Ovary (tissue), 9 donors: ENCODE data around the gene TEX44. TPM values are rescaled to one million over a fixed set of nuclear protein-coding genes. Genes with fewer than 3 reads are reported as not detected.

Experiments used
- DNase-seq, 5 donors: peaks; one replicate each; pipeline ENCODE4 v3.0.0-alpha.2; 2019 to 2020
- H3K27ac ChIP-seq, 2 donors: fragments of 200-600 bp; one replicate each; pipeline versions ENCODE4 v1.5.1 to v1.8.0; 2019 to 2022
- H3K27me3 ChIP-seq: fragments of 200-600 bp; one replicate; pipeline ENCODE4 v1.8.0; 2022
- H3K36me3 ChIP-seq: fragments of 200-600 bp; sonication (generic); one replicate; pipeline ENCODE4 v1.5.1; 2019
- H3K4me1 ChIP-seq: one replicate; pipeline ENCODE4 v1.8.1; 2013; ENCODE audit warnings: mild to moderate bottlenecking, moderate library complexity; ENCODE audit not compliant: insufficient read depth
- H3K4me3 ChIP-seq: fragments of 200-600 bp; sonication (generic); one replicate; pipeline ENCODE4 v1.5.1; 2017
- H3K9me3 ChIP-seq, 2 donors: fragments of 200-600 bp in 1 of 2; sonication (generic) in 1 of 2; one replicate each; pipeline versions ENCODE4 v1.5.1 to v1.8.1; 2013 to 2019; ENCODE audit warnings: mild to moderate bottlenecking in 1 of 2, moderate library complexity in 1 of 2
- CTCF ChIP-seq, 3 donors: fragments of 450-650 bp in 2 of 3; fragments of 200-600 bp in 1 of 3; IDR thresholded peaks; one replicate each; pipeline versions ENCODE4 v1.5.1 to v1.8.0; 2016 to 2022; ENCODE audit warnings: antibody characterized with exemption in 3 of 3, mild to moderate bottlenecking in 1 of 3
- EP300 ChIP-seq: sonication (generic); formaldehyde crosslinking; IDR thresholded peaks from one replicate; pipeline ENCODE4 v1.6.1; 2017; ENCODE audit warnings: antibody characterized with exemption
- POLR2A ChIP-seq: fragments of 450-650 bp; IDR thresholded peaks from one replicate; pipeline ENCODE4 v1.6.1; 2017; ENCODE audit warnings: antibody characterized with exemption, mild to moderate bottlenecking, moderate library complexity
- WGBS, 3 donors: extraction: QIAGEN DNeasy Blood & Tissue Kit in 1 of 3; methylation state at CpG; one replicate each; pipeline versions ENCODE4 v1.1.5 to v1.1.7; 2013 to 2017; 5-methylcytosine and 5-hydroxymethylcytosine counted together
- intact Hi-C, 4 donors: fragments of 100-400 bp; cut with DNase I; formaldehyde crosslinking; loops; one replicate each; pipeline versions ENCODE4 v1.11.0 to v1.15.1; 2022 to 2023
- polyA plus RNA-seq, 2 donors: library from polyadenylated mRNA; stranded (reverse); fragments of 200-250 nt in 1 of 2; fragments of 350-450 nt in 1 of 2; fragmentation: Illumina TruSeq in 1 of 2; extraction: RNeasy Lipid Tissue Mini Kit (QIAGEN cat#74804) in 1 of 2; gene quantifications; one replicate each; pipeline ENCODE4 v1.2.3, GENCODE V29; 2013 to 2014
- total RNA-seq, 7 donors: library from RNA; depleted of rRNA in 2 of 7; stranded (reverse); fragments of >200 nt in 2 of 7; fragmentation: NEBNext Ultra II Directional in 3 of 7; extraction: Animal tissue kit (Norgen Biotek cat#: 25700) in 3 of 7; gene quantifications; one replicate each; pipeline versions ENCODE4 v1.1.0 to v1.2.4, GENCODE V29; 2016 to 2023
- donor health status: DM: no; HTN: no; CAD: no; lungs with moderate emphysema.
- donor health status: DM: no; HTN: no; CAD: no.
- donor health status: Bipolar disorder and iron deficiency.
- donor health status: DM: yes; HTN: yes; CAD: no.
- donor health status: DM: no; HTN: no; CAD: no.
- donor health status: DM: yes; HTN: yes; CAD: no.

Gene TEX44
- total and polyA plus RNA-seq, 9 donors = not detected

GRCh38 chr2:231548752-231549151 lies 43.9 kb upstream of the TEX44 start:
- Histone ChIP-seq H3K27ac (no peak overlapping the region), H3K4me1 (peaks cover under 1% of the 10 kb centered on the region), H3K9me3 (no peaks in the 10 kb centered on the region), H3K27me3 (no peaks in the 10 kb centered on the region), H3K36me3 (no peaks in the 10 kb centered on the region), H3K4me3 (no peak overlapping the region)
- no peak for DNase-seq
- 64 to 84% (median 76%) methylated on average over 3 of the region's 3 CpGs for WGBS, 3 donors
- TF ChIP-seq EP300 (no peak), CTCF (IDR thresholded peaks at IDR 0.05) (no peak), POLR2A (no peak)
- intact Hi-C loops = no loop called here

GRCh38 chr2:231549446-231550239 lies 43.0 kb upstream of the TEX44 start:
- no peak overlapping the region for H3K27ac ChIP-seq
- H3K4me1 ChIP-seq = peaks cover 8% of the 10 kb centered on the region
- H3K4me3 ChIP-seq = no peak overlapping the region
- intact Hi-C loops = loop anchor here in 2 of 4 donors (10.0 kb wide), 1 partner anchor 65 kb away; no protein-coding TSS in a partner anchor
- no peak for DNase-seq
- no peaks in the 10 kb centered on the region for H3K27me3 ChIP-seq
- TF ChIP-seq EP300 (no peak), POLR2A (no peak), CTCF (IDR thresholded peaks at IDR 0.05) (no peak)
- no peaks in the 10 kb centered on the region for H3K36me3 ChIP-seq
- H3K9me3 ChIP-seq = no peaks in the 10 kb centered on the region
- WGBS, 3 donors = 89 to 92% (median 90%) methylated on average over 13 of the region's 13 CpGs

- intact Hi-C loops = loop anchor here in 2 of 4 donors (10.0 kb wide), 1 partner anchor 68 kb away; no protein-coding TSS in a partner anchor
- no peaks in the 10 kb centered on the region for H3K9me3 ChIP-seq
These were observed 39.9 kb upstream of the TEX44 start for GRCh38 chr2:231552752-231553151.

GRCh38 chr2:231554327-231554726 lies 38.3 kb upstream of the TEX44 start:
- no peaks in the 10 kb centered on the region for H3K9me3 ChIP-seq
- no peaks in the 10 kb centered on the region for H3K36me3 ChIP-seq
- 23 to 34% (median 30%) methylated on average over 8 of the region's 8 CpGs for WGBS, 3 donors
- no peak for TF ChIP-seq EP300
- TF ChIP-seq POLR2A = no peak
- no peak for TF ChIP-seq CTCF (IDR thresholded peaks at IDR 0.05)
- H3K4me3 ChIP-seq = peak overlapping the region; percentile 24
- no peak for DNase-seq
- intact Hi-C loops = loop anchor here in 2 of 4 donors (10.0 kb wide), 1 partner anchor 70 kb away; no protein-coding TSS in a partner anchor
- no peaks in the 10 kb centered on the region for H3K27me3 ChIP-seq
- peak overlapping the region; percentile 52 to 76 for H3K27ac ChIP-seq
- peaks cover 18% of the 10 kb centered on the region for H3K4me1 ChIP-seq

More at GRCh38 chr2:231552752-231553151, 39.9 kb upstream of the TEX44 start:
- H3K27me3 ChIP-seq = no peaks in the 10 kb centered on the region
- no peak for DNase-seq
- H3K4me3 ChIP-seq = no peak overlapping the region
- peaks cover 18% of the 10 kb centered on the region for H3K4me1 ChIP-seq
- TF ChIP-seq CTCF (IDR thresholded peaks at IDR 0.05) (no peak), POLR2A (no peak), EP300 (no peak)
- H3K36me3 ChIP-seq = no peaks in the 10 kb centered on the region
- H3K27ac ChIP-seq = no peak overlapping the region
